IMR-90 (cell line): ENCODE data around the gene DUOX2. TPM values are rescaled to one million over a fixed set of nuclear protein-coding genes. Genes with fewer than 3 reads are reported as not detected.

ENCODE experiments used
- ATAC-seq: fragments of 200-7000 bp; cut with Tn5 transposase; 2 replicates; pipeline ENCODE4 v1.9.1; 2020; ENCODE audit warnings: low read depth, mild to moderate bottlenecking, moderate library complexity
- BruUV-seq: library from RNA; stranded (reverse); fragments of 400-500 nt; replicated peaks from 2 replicates; lab custom pipeline; 2021; lab: Mats Ljungman, UMichigan
- CTCF ChIA-PET: fragments of 300-600 bp; formaldehyde crosslinking; extraction: SDS; loops from one replicate; lab custom pipeline; 2021; ENCODE audit warnings: antibody characterized with exemption; lab: Yijun Ruan, JAX
- POLR2A ChIA-PET: fragments of 300-600 bp; sonication (Branson Sonifier 250); formaldehyde crosslinking; loops from one replicate; lab custom pipeline; 2022; ENCODE audit warnings: antibody characterized with exemption; ENCODE audit not compliant: unreplicated experiment; lab: Charles Lee
- DNase-seq: peaks from one replicate; pipeline ENCODE4 v3.0.0; 2013
- H2AFZ ChIP-seq: replicated peaks from 2 replicates; pipeline ENCODE3; 2013; ENCODE audit warnings: low read length, mild to moderate bottlenecking; ENCODE audit not compliant: poor library complexity
- H2AK5ac ChIP-seq: 2 replicates; pipeline ENCODE4 v1.6.1; 2013; ENCODE audit warnings: low read depth, low read length, inconsistent platforms
- H2AK9ac ChIP-seq: replicated peaks from 2 replicates; pipeline ENCODE3; 2013; ENCODE audit warnings: mild to moderate bottlenecking, low read depth, low read length, moderate library complexity; ENCODE audit not compliant: poor library complexity
- H2BK120ac ChIP-seq: 2 replicates; pipeline ENCODE4 v1.6.1; 2013; ENCODE audit warnings: low read depth, low read length, inconsistent platforms
- H2BK15ac ChIP-seq: 3 replicates; pipeline ENCODE4 v1.6.1; 2013; ENCODE audit warnings: low read depth, low read length, inconsistent platforms
- H2BK20ac ChIP-seq: 2 replicates; pipeline ENCODE4 v1.6.1; 2013; ENCODE audit warnings: low read depth, mild to moderate bottlenecking, inconsistent platforms, low read length, moderate library complexity
- H2BK5ac ChIP-seq: 2 replicates; pipeline ENCODE4 v1.6.1; 2013; ENCODE audit warnings: mild to moderate bottlenecking, low read depth, low read length, inconsistent platforms; ENCODE audit not compliant: poor library complexity, severe bottlenecking
- H3K14ac ChIP-seq: replicated peaks from 2 replicates; pipeline ENCODE4 v1.6.1; 2013; ENCODE audit warnings: low read depth, low read length, inconsistent platforms
- H3K18ac ChIP-seq: 2 replicates; pipeline ENCODE4 v1.6.1; 2013; ENCODE audit warnings: low read depth, low read length, control low read depth
- H3K23ac ChIP-seq: 2 replicates; pipeline ENCODE4 v1.6.1; 2013; ENCODE audit warnings: low read depth, low read length, inconsistent platforms
- H3K27ac ChIP-seq: 2 replicates; pipeline ENCODE4 v1.5.1; 2013; ENCODE audit warnings: mild to moderate bottlenecking, control low read depth, low read length; ENCODE audit not compliant: insufficient read depth
- H3K27me3 ChIP-seq: 2 replicates; pipeline ENCODE4 v1.6.1; 2013; ENCODE audit warnings: low read length; ENCODE audit not compliant: control insufficient read depth, insufficient read depth
- H3K36me3 ChIP-seq: 2 replicates; pipeline ENCODE4 v1.6.1; 2013; ENCODE audit warnings: low read length, mixed read lengths; ENCODE audit not compliant: control insufficient read depth, insufficient read depth
- H3K4ac ChIP-seq: 2 replicates; pipeline ENCODE4 v1.6.1; 2013; ENCODE audit warnings: low read depth, low read length, inconsistent platforms
- H3K4me1 ChIP-seq: 2 replicates; pipeline ENCODE4 v1.6.1; 2013; ENCODE audit warnings: low read length, mixed read lengths; ENCODE audit not compliant: control insufficient read depth, insufficient read depth
- H3K4me2 ChIP-seq: 2 replicates; pipeline ENCODE4 v1.6.1; 2013; ENCODE audit warnings: low read depth, mild to moderate bottlenecking, control low read depth, low read length, moderate library complexity
- H3K4me3 ChIP-seq: 2 replicates; pipeline ENCODE4 v1.5.1; 2013; ENCODE audit warnings: low read depth, mild to moderate bottlenecking, control low read depth, low read length, moderate library complexity; ENCODE audit not compliant: insufficient read depth
- H3K56ac ChIP-seq: 2 replicates; pipeline ENCODE4 v1.6.1; 2013; ENCODE audit warnings: low read length, inconsistent platforms; ENCODE audit not compliant: insufficient read depth; ENCODE audit errors: extremely low read depth
- H3K79me1 ChIP-seq, 2 experiments: 2 replicates each; pipeline ENCODE4 v1.6.1; 2013; ENCODE audit warnings: low read length in 2 of 2, inconsistent platforms in 1 of 2, low read depth in 1 of 2
- H3K9ac ChIP-seq: 2 replicates; pipeline ENCODE4 v1.6.1; 2013; ENCODE audit warnings: low read depth, low read length, control low read depth
- H3K9me1 ChIP-seq: 2 replicates; pipeline ENCODE4 v1.6.1; 2013; ENCODE audit warnings: low read length, inconsistent platforms; ENCODE audit not compliant: insufficient read depth
- H3K9me3 ChIP-seq: 2 replicates; pipeline ENCODE4 v1.6.1; 2013; ENCODE audit warnings: low read length; ENCODE audit not compliant: control insufficient read depth, insufficient read depth
- H4K20me1 ChIP-seq: 2 replicates; pipeline ENCODE4 v1.6.1; 2013; ENCODE audit warnings: low read length, inconsistent platforms; ENCODE audit not compliant: insufficient read depth
- H4K5ac ChIP-seq: 2 replicates; pipeline ENCODE4 v1.6.1; 2013; ENCODE audit warnings: mild to moderate bottlenecking, low read depth, low read length, control low read depth
- H4K8ac ChIP-seq, 2 experiments: 2 replicates each; pipeline ENCODE4 v1.6.1; 2013; ENCODE audit warnings: low read depth in 2 of 2, low read length in 2 of 2, control low read depth in 1 of 2, inconsistent platforms in 1 of 2
- H4K91ac ChIP-seq: 2 replicates; pipeline ENCODE4 v1.6.1; 2013; ENCODE audit warnings: low read depth, low read length, inconsistent platforms; ENCODE audit not compliant: insufficient read depth
- CEBPB ChIP-seq: IDR thresholded peaks from 2 replicates; pipeline ENCODE4 v1.6.1; 2012; ENCODE audit warnings: low read depth, low read length, improper control_type of control experiment
- CHD1 ChIP-seq: IDR thresholded peaks from 2 replicates; pipeline ENCODE4 v1.6.1; 2012; ENCODE audit warnings: low read depth, low read length, improper control_type of control experiment
- FOS ChIP-seq: fragments of 150-350 bp; IDR thresholded peaks from 2 replicates; pipeline ENCODE4 v1.6.1; 2016; ENCODE audit warnings: low read depth, low read length
- MXI1 ChIP-seq: IDR thresholded peaks from 2 replicates; pipeline ENCODE4 v1.6.1; 2012; ENCODE audit warnings: low read depth, mild to moderate bottlenecking, low read length, moderate library complexity, borderline replicate concordance
- NFE2L2 ChIP-seq: fragments of 150-350 bp; IDR thresholded peaks from 2 replicates; pipeline ENCODE4 v1.6.1; 2016; ENCODE audit warnings: low read depth, mild to moderate bottlenecking, low read length
- RAD21 ChIP-seq: IDR thresholded peaks from 2 replicates; pipeline ENCODE4 v1.6.1; 2012; ENCODE audit warnings: low read length, improper control_type of control experiment
- RCOR1 ChIP-seq: IDR thresholded peaks from 2 replicates; pipeline ENCODE4 v1.6.1; 2012; ENCODE audit warnings: mild to moderate bottlenecking, low read length, improper control_type of control experiment; ENCODE audit not compliant: insufficient replicate concordance
- RFX5 ChIP-seq: IDR thresholded peaks from 2 replicates; pipeline ENCODE4 v1.8.0; 2012; ENCODE audit warnings: low read depth, mild to moderate bottlenecking, low read length, moderate library complexity
- SMC3 ChIP-seq: fragments of 150-350 bp; IDR thresholded peaks from 2 replicates; pipeline ENCODE4 v1.6.1; 2016; ENCODE audit warnings: low read depth, mild to moderate bottlenecking, antibody characterized with exemption, low read length, moderate library complexity
- WGBS, 2 experiments: methylation state at CpG; one replicate each; pipeline versions ENCODE4 v1.1.5 to v1.1.7; 2013; ENCODE audit warnings: missing lambda C conversion rate in 2 of 2; ENCODE audit not compliant: insufficient read length in 1 of 2; ENCODE audit errors: extremely low coverage in 2 of 2; 5-methylcytosine and 5-hydroxymethylcytosine counted together
- dilution Hi-C: fragments of 300-500 bp; cut with HindIII; formaldehyde crosslinking; loops from one replicate; pipeline ENCODE4 v1.14.3; 2018; ENCODE audit warnings: low sequenced_read_pairs; ENCODE audit not compliant: unreplicated experiment
- in situ Hi-C: fragments of 300-500 bp; cut with MboI; formaldehyde crosslinking; loops from 3 replicates; pipeline ENCODE4 v1.14.3; 2019; ENCODE audit warnings: low sequenced_read_pairs, inconsistent platforms, mixed read lengths
- intact Hi-C: fragments of 100-400 bp; cut with micrococcal nuclease; formaldehyde crosslinking; loops from 2 replicates; pipeline ENCODE4 v1.10.0; 2022
- polyA plus RNA-seq, 3 experiments: library from polyadenylated mRNA; depleted of rRNA; stranded (reverse); fragments of >200 nt; gene quantifications; 2 replicates each; pipeline ENCODE4 v1.2.3, GENCODE V29; 2012; ENCODE audit warnings: low replicate concordance in 1 of 3
- total RNA-seq: library from RNA; depleted of rRNA; stranded (reverse); fragments of >200 nt; gene quantifications from 2 replicates; pipeline ENCODE4 v1.2.3, GENCODE V29; 2012
- TF ChIP-seq, protein P1 (sequence below): fragments of 150-350 bp; IDR thresholded peaks from 2 replicates; pipeline ENCODE4 v1.6.1; 2017; ENCODE audit warnings: mild to moderate bottlenecking, antibody characterized with exemption, low read length, low read depth
- TF ChIP-seq, protein P2 (sequence below): fragments of 150-350 bp; IDR thresholded peaks from 2 replicates; pipeline ENCODE4 v1.6.1; 2016; ENCODE audit warnings: low read depth, mild to moderate bottlenecking, low read length, moderate library complexity, borderline replicate concordance

DUOX2 gene
- total and polyA plus RNA-seq, 2 of the 4 experiments (the other 2 are of a cell fraction), result not detected

DNA sequence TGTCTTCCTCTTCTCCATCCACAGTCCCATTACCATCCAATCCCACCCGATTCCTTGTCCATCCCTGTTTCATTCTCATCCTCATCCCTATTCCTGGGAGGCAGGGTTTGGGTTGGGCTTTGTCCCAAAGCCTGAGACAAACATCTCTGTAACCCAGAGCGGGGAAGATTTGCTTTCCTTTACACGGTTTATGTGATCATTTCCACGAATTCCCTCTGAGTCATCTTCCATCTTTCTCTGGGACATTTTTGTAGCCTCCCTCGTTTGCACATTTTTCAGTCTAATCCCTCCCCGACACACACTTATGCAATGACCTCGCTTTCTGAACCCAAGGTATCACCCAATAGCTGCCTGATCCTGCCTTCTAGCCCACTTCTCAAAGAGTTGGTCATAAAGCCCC lies 22.8 kb downstream of the DUOX2 start:
- 11% methylated on average over 3 of the region's 7 CpGs; no CpG with 5 or more reads in 1 of the 2 experiments for WGBS, 2 experiments
- ChIA-PET CTCF (no interaction called here), POLR2A (no interaction called here)
- H4K5ac ChIP-seq, result peak overlapping the region; percentile 62
- H2BK20ac ChIP-seq, result peak overlapping the region; percentile 77
- BruUV-seq, result no TSS peak
- peak overlapping the region; percentile 78 for H2AK9ac ChIP-seq
- H3K23ac ChIP-seq, result peak overlapping the region; percentile 91
- no peaks in the 10 kb centered on the region for H3K9me3 ChIP-seq
- peak overlapping the region; percentile 87 for H3K4ac ChIP-seq
- H3K4me1 ChIP-seq, result peaks cover 10% of the 10 kb centered on the region; the same call in 1 of the 2 replicates
- no peaks in the 10 kb centered on the region for H4K20me1 ChIP-seq
- H2BK15ac ChIP-seq, result peak overlapping the region; percentile 43; the same call in 1 of the 3 replicates
- H3K18ac ChIP-seq, result peak overlapping the region; percentile 83
- H3K14ac ChIP-seq, result peak overlapping the region; percentile 88
- H3K9me1 ChIP-seq, result peaks cover 9% of the 10 kb centered on the region
- H2BK5ac ChIP-seq, result peak overlapping the region; percentile 70
- peak overlapping the region; percentile 40 for H3K56ac ChIP-seq
- dilution Hi-C loops (no loop called here), intact Hi-C loops (loop anchor here (5.0 kb wide), 1 partner anchor 69 kb away; the partner anchor contains the start of gene SORD), in situ Hi-C loops (no loop called here)
- peak overlapping the region; percentile 48; the same call in 1 of the 2 replicates for H2AK5ac ChIP-seq
- H3K4me3 ChIP-seq, result no peak overlapping the region
- H4K8ac ChIP-seq, result peak overlapping the region; percentile 54 to 71
- peak overlapping the region; percentile 75 for H2BK120ac ChIP-seq
- peak overlapping the region; percentile 96 for H3K27ac ChIP-seq
- peak overlapping the region; percentile 29; the same call in 1 of the 2 replicates for H3K9ac ChIP-seq
- no peak for TF ChIP-seq NFE2L2
- TF ChIP-seq FOS, result peak; percentile 47; the same call in 1 of the 2 replicates
- TF ChIP-seq RAD21, result no peak
- peak; percentile 73 for TF ChIP-seq CEBPB
- TF ChIP-seq RFX5, result no peak
- TF ChIP-seq, protein P1, sequence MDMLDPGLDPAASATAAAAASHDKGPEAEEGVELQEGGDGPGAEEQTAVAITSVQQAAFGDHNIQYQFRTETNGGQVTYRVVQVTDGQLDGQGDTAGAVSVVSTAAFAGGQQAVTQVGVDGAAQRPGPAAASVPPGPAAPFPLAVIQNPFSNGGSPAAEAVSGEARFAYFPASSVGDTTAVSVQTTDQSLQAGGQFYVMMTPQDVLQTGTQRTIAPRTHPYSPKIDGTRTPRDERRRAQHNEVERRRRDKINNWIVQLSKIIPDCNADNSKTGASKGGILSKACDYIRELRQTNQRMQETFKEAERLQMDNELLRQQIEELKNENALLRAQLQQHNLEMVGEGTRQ, result no peak
- no peak for TF ChIP-seq RCOR1
- TF ChIP-seq, protein P2, sequence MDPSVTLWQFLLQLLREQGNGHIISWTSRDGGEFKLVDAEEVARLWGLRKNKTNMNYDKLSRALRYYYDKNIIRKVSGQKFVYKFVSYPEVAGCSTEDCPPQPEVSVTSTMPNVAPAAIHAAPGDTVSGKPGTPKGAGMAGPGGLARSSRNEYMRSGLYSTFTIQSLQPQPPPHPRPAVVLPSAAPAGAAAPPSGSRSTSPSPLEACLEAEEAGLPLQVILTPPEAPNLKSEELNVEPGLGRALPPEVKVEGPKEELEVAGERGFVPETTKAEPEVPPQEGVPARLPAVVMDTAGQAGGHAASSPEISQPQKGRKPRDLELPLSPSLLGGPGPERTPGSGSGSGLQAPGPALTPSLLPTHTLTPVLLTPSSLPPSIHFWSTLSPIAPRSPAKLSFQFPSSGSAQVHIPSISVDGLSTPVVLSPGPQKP, result no peak
- TF ChIP-seq MXI1, result no peak
- TF ChIP-seq CHD1, result no peak
- no peak for TF ChIP-seq SMC3
- peaks cover 36% of the 10 kb centered on the region for H3K27me3 ChIP-seq
- DNase-seq (peak; percentile 66), ATAC-seq (peak; percentile 83)
- H2AFZ ChIP-seq, result peak overlapping the region; percentile 69
- no peaks in the 10 kb centered on the region for H3K36me3 ChIP-seq
- H4K91ac ChIP-seq, result peak overlapping the region; percentile 88
- H3K79me1 ChIP-seq, result no peaks in the 10 kb centered on the region
- H3K4me2 ChIP-seq, result peak overlapping the region; percentile 71
